Small intestine (tissue), 7 donors: Measurements from ENCODE around the gene LDB3. TPM values are rescaled to one million over a fixed set of nuclear protein-coding genes. Genes with fewer than 3 reads are reported as not detected.

Source experiments
- DNase-seq, 2 donors: peaks; one replicate each; pipeline versions ENCODE4 v3.0.0 to v3.0.0-alpha.2; 2013
- FAIRE-seq: peaks from 2 replicates; lab custom pipeline; 2012; peaks lifted over from hg19 to GRCh38; lab: Jason Lieb, UNC
- H3K27ac ChIP-seq, 3 donors: one replicate each; pipeline ENCODE4 v1.5.1; 2013; ENCODE audit warnings: low read length in 2 of 3, mild to moderate bottlenecking in 2 of 3, control low read depth in 1 of 3, inconsistent platforms in 1 of 3, low read depth in 1 of 3, moderate library complexity in 1 of 3
- H3K27me3 ChIP-seq, 3 donors: one replicate each; pipeline ENCODE4 v1.6.1; 2013; ENCODE audit warnings: low read length in 3 of 3, inconsistent platforms in 1 of 3; ENCODE audit not compliant: control insufficient read depth in 3 of 3, insufficient read depth in 3 of 3
- H3K36me3 ChIP-seq, 3 donors: one replicate each; pipeline ENCODE4 v1.6.1; 2013; ENCODE audit warnings: low read length in 3 of 3, inconsistent platforms in 1 of 3, low read depth in 1 of 3, mild to moderate bottlenecking in 1 of 3, moderate library complexity in 1 of 3; ENCODE audit not compliant: control insufficient read depth in 3 of 3, insufficient read depth in 2 of 3
- H3K4me1 ChIP-seq, 3 donors: one replicate each; pipeline ENCODE4 v1.6.1; 2013; ENCODE audit warnings: low read length in 2 of 3, inconsistent platforms in 1 of 3, low read depth in 1 of 3, mild to moderate bottlenecking in 1 of 3, moderate library complexity in 1 of 3; ENCODE audit not compliant: control insufficient read depth in 3 of 3, insufficient read depth in 2 of 3
- H3K4me3 ChIP-seq, 3 donors: one replicate each; pipeline ENCODE4 v1.5.1; 2013; ENCODE audit warnings: low read length in 3 of 3, control low read depth in 1 of 3, inconsistent platforms in 1 of 3, low read depth in 1 of 3, mild to moderate bottlenecking in 1 of 3, moderate library complexity in 1 of 3
- H3K9me3 ChIP-seq, 2 donors: one replicate each; pipeline ENCODE4 v1.6.1; 2013; ENCODE audit warnings: low read depth in 1 of 2, low read length in 1 of 2; ENCODE audit not compliant: control insufficient read depth in 2 of 2, insufficient read depth in 1 of 2
- WGBS, 3 donors: extraction: QIAGEN DNeasy Blood & Tissue Kit; methylation state at CpG; one replicate each; pipeline ENCODE4 v1.1.7; 2013; 5-methylcytosine and 5-hydroxymethylcytosine counted together
- polyA plus RNA-seq, 4 donors: library from polyadenylated mRNA; stranded (reverse) in 3 of 4; unstranded in 1 of 4; fragments of 200-250 nt in 3 of 4; fragments of 120-200 nt in 1 of 4; gene quantifications; one replicate each; pipeline versions ENCODE4 v1.2.1 to v1.2.3, GENCODE V29; 2013
- donor health status: healthy with polysubstance abuse.
- donor health status: control.
- donor health status: control.
- donor health status: Bipolar disorder and iron deficiency.
- donor health status: healthy.

The LDB3 gene
- polyA plus RNA-seq, 4 donors, result 0.45 to 2.2 (median 1.4) TPM

- no peak for DNase-seq
- H3K36me3 ChIP-seq, result no peaks in the 10 kb centered on the region
- no peak overlapping the region for H3K27ac ChIP-seq
Measured at GRCh38 chr10:86707505-86707904, 39.2 kb downstream of the LDB3 start.

GRCh38 chr10:86708068-86708782 lies 39.9 kb downstream of the LDB3 start:
- no peak for FAIRE-seq
- whole genome bisulfite sequencing, 3 donors, result 92 to 99% (median 94%) methylated on average over 8 of the region's 8 CpGs

More at GRCh38 chr10:86707505-86707904, 39.2 kb downstream of the LDB3 start:
- Histone ChIP-seq H3K4me1 (peaks cover 0 to 12% (median 0%) of the 10 kb centered on the region in 3 donors), H3K4me3 (no peak overlapping the region), H3K9me3 (no peaks in the 10 kb centered on the region), H3K27me3 (no peaks in the 10 kb centered on the region)
- 69 to 88% (median 83%) methylated on average over 4 of the region's 4 CpGs for WGBS, 3 donors
- no peak for FAIRE-seq

GRCh38 chr10:86708783-86709380 lies 40.6 kb downstream of the LDB3 start:
- H3K27me3 ChIP-seq, result no peaks in the 10 kb centered on the region
- no peak overlapping the region for H3K27ac ChIP-seq
- H3K4me1 ChIP-seq, result peaks cover 0 to 13% (median 0%) of the 10 kb centered on the region in 3 donors
- no peak overlapping the region for H3K4me3 ChIP-seq
- WGBS, 3 donors, result 81 to 93% (median 90%) methylated on average over 5 of the region's 5 CpGs
- FAIRE-seq (no peak), DNase-seq (no peak)
- no peaks in the 10 kb centered on the region for H3K36me3 ChIP-seq
- no peaks in the 10 kb centered on the region for H3K9me3 ChIP-seq

More at GRCh38 chr10:86708068-86708782, 39.9 kb downstream of the LDB3 start:
- H3K9me3 ChIP-seq, result no peaks in the 10 kb centered on the region
- H3K27ac ChIP-seq, result no peak overlapping the region
- no peak for DNase-seq
- no peaks in the 10 kb centered on the region for H3K27me3 ChIP-seq
- H3K36me3 ChIP-seq, result no peaks in the 10 kb centered on the region
- no peak overlapping the region for H3K4me3 ChIP-seq
- H3K4me1 ChIP-seq, result peaks cover 0 to 13% (median 0%) of the 10 kb centered on the region in 3 donors

- DNase-seq, result no peak
- 94 to 97% (median 95%) methylated on average over 16 of the region's 16 CpGs for WGBS, 3 donors
- H3K9me3 ChIP-seq, result no peaks in the 10 kb centered on the region
- no peak overlapping the region for H3K4me3 ChIP-seq
- H3K27ac ChIP-seq, result no peak overlapping the region
- no peaks in the 10 kb centered on the region for H3K36me3 ChIP-seq
- no peak for FAIRE-seq
- H3K4me1 ChIP-seq, result peaks cover 0 to 13% (median 0%) of the 10 kb centered on the region in 3 donors
- H3K27me3 ChIP-seq, result no peaks in the 10 kb centered on the region
Measured at GRCh38 chr10:86709396-86710185, 41.3 kb downstream of the LDB3 start.

GRCh38 chr10:86710987-86711512 lies 42.7 kb downstream of the LDB3 start:
- peaks cover 0 to 13% (median 0%) of the 10 kb centered on the region in 3 donors for H3K4me1 ChIP-seq
- H3K27me3 ChIP-seq, result no peaks in the 10 kb centered on the region
- H3K4me3 ChIP-seq, result peak overlapping the region; percentile 68 to 91 (median 83)
- DNase-seq (peak; percentile 87 to 96), FAIRE-seq (no peak)
- no peaks in the 10 kb centered on the region for H3K36me3 ChIP-seq
- H3K9me3 ChIP-seq, result no peaks in the 10 kb centered on the region
- peak overlapping the region; percentile 92 to 95 (median 93) for H3K27ac ChIP-seq
- WGBS, 3 donors, result 5 to 15% (median 7%) methylated on average over 17 to 46 of the region's 46 CpGs

- H3K4me1 ChIP-seq, result peaks cover 0 to 13% (median 0%) of the 10 kb centered on the region in 3 donors
- peak overlapping the region; percentile 68 to 91 (median 83) for H3K4me3 ChIP-seq
- H3K27me3 ChIP-seq, result no peaks in the 10 kb centered on the region
- H3K36me3 ChIP-seq, result no peaks in the 10 kb centered on the region
- no peaks in the 10 kb centered on the region for H3K9me3 ChIP-seq
- no peak for FAIRE-seq
- WGBS, 3 donors, result 1% methylated on average over 52 to 82 of the region's 82 CpGs
- peak overlapping the region; percentile 92 to 95 (median 93) for H3K27ac ChIP-seq
- DNase-seq, result peak in 1 of 2 donors; percentile 57
Measured at GRCh38 chr10:86711513-86712316, 43.4 kb downstream of the LDB3 start.

- peak overlapping the region; percentile 92 to 95 (median 93) for H3K27ac ChIP-seq
- no peaks in the 10 kb centered on the region for H3K9me3 ChIP-seq
- FAIRE-seq (no peak), DNase-seq (no peak)
- peak overlapping the region; percentile 68 to 91 (median 83) for H3K4me3 ChIP-seq
- 49 to 63% (median 63%) methylated on average over 9 of the region's 9 CpGs for WGBS, 3 donors
- no peaks in the 10 kb centered on the region for H3K36me3 ChIP-seq
- H3K27me3 ChIP-seq, result no peaks in the 10 kb centered on the region
- peaks cover 0 to 13% (median 0%) of the 10 kb centered on the region in 3 donors for H3K4me1 ChIP-seq
Measured at GRCh38 chr10:86712317-86712707, 44.0 kb downstream of the LDB3 start.
